ENCODE data around the gene BRICD5. TPM values are rescaled to one million over a fixed set of nuclear protein-coding genes. Genes with fewer than 3 reads are reported as not detected.

The BRICD5 gene
- total and polyA plus RNA-seq, 2 of the 13 experiments (the other 11 are each of a cell fraction or from before 2014, with no cell fraction given) = 1.6 to 5.8 TPM

- no peak for TF ChIP-seq ZFP91 (CRISPR knock-in tag; IDR thresholded peaks at IDR 0.05; ENCODE audit: borderline replicate concordance)
- peak; percentile 61 for TF ChIP-seq AGO2 (optimal IDR thresholded peaks at IDR 0.05; ENCODE audit: low read depth, low read length)
- intact Hi-C loops (cut with micrococcal nuclease; ENCODE audit: unreplicated experiment) = no loop called here
- ATAC-seq (no peak), FAIRE-seq (no peak), DNase-seq (ENCODE audit: low spot score) (no peak)
- in situ Hi-C loops (cut with HindIII; ENCODE audit: extremely low pct_ligation_motif_present, low pct_unique_long_range_greater_than_20kb) = no loop called here
- no peak overlapping the region for H3K4me3 ChIP-seq (replicated peaks in 1 of 3; ENCODE audit: insufficient read depth in 1 of 3, low read depth in 2 of 3, low read length in 3 of 3)
- no peaks in the 10 kb centered on the region for H3K79me2 ChIP-seq (ENCODE audit: insufficient read depth, low read length)
- H3K36me3 ChIP-seq (replicated peaks in 1 of 2; ENCODE audit: control insufficient read depth in 1 of 2, insufficient read depth in 2 of 2, low read length in 2 of 2) = peaks cover 22 to 39% of the 10 kb centered on the region in 2 experiments; a peak in 4 of 5 replicates
- no peaks in the 10 kb centered on the region for H3K27me3 ChIP-seq (ENCODE audit: control insufficient read depth in 1 of 2, insufficient read depth in 2 of 2, low read length in 2 of 2)
- no peak overlapping the region for H3K27ac ChIP-seq (ENCODE audit: extremely low read length, insufficient read depth, low read length)
- POLR2A ChIA-PET = no interaction called here
- H3K9me3 ChIP-seq (ENCODE audit: low read length) = no peaks in the 10 kb centered on the region
- no TSS peak for BruUV-seq (replicated peaks)
- H4K20me1 ChIP-seq (ENCODE audit: insufficient read depth, low read length) = 0 out of 2 replicates have a peak, but pooled peaks cover 2% of the 10 kb centered on the region
- H3K4me2 ChIP-seq (ENCODE audit: low read depth, low read length) = no peak overlapping the region
- WGBS (ENCODE audit: low lambda C conversion rate) = 93% methylated on average over 6 of the region's 28 CpGs
- no peak overlapping the region for H2AFZ ChIP-seq (ENCODE audit: low read length)
- no peak overlapping the region for H3K9ac ChIP-seq (ENCODE audit: insufficient read depth, low read depth, low read length)
- CTCF ChIA-PET (ENCODE audit: low intra/inter-chr PET ratio, low total read pairs) = no interaction called here
- H3K4me1 ChIP-seq (ENCODE audit: insufficient read depth, low read length) = peaks cover 16% of the 10 kb centered on the region
These were observed 22.5 kb upstream of the BRICD5 start for GRCh38 chr16:2233046-2233775.

GRCh38 chr16:2232094-2232990 lies 21.7 kb upstream of the BRICD5 start:
- no peak for DNase-seq (ENCODE audit: low spot score)
- Histone ChIP-seq H4K20me1 (ENCODE audit: insufficient read depth, low read length) (no peaks in the 10 kb centered on the region), H3K4me3 (replicated peaks in 1 of 3; ENCODE audit: insufficient read depth in 1 of 3, low read depth in 2 of 3, low read length in 3 of 3) (no peak overlapping the region), H3K36me3 (replicated peaks in 1 of 2; ENCODE audit: control insufficient read depth in 1 of 2, insufficient read depth in 2 of 2, low read length in 2 of 2) (peaks cover 23 to 43% of the 10 kb centered on the region in 2 experiments; a peak in 4 of 5 replicates), H2AFZ (ENCODE audit: low read length) (no peak overlapping the region), H3K79me2 (ENCODE audit: insufficient read depth, low read length) (no peaks in the 10 kb centered on the region), H3K27ac (ENCODE audit: extremely low read length, insufficient read depth, low read length) (no peak overlapping the region), H3K4me2 (ENCODE audit: low read depth, low read length) (no peak overlapping the region), H3K9ac (ENCODE audit: insufficient read depth, low read depth, low read length) (no peak overlapping the region), H3K27me3 (ENCODE audit: control insufficient read depth in 1 of 2, insufficient read depth in 2 of 2, low read length in 2 of 2) (no peaks in the 10 kb centered on the region), H3K9me3 (ENCODE audit: low read length) (no peaks in the 10 kb centered on the region), H3K4me1 (ENCODE audit: insufficient read depth, low read length) (peaks cover 7% of the 10 kb centered on the region; the same call in 1 of the 2 replicates)
- ChIA-PET CTCF (ENCODE audit: low intra/inter-chr PET ratio, low total read pairs) (no interaction called here), POLR2A (no interaction called here)
- FAIRE-seq = no peak
- in situ Hi-C loops (cut with HindIII; ENCODE audit: extremely low pct_ligation_motif_present, low pct_unique_long_range_greater_than_20kb) (no loop called here), intact Hi-C loops (cut with micrococcal nuclease; ENCODE audit: unreplicated experiment) (no loop called here)
- BruUV-seq (replicated peaks) = no TSS peak
- ATAC-seq = no peak
- TF ChIP-seq AGO2 (optimal IDR thresholded peaks at IDR 0.05; ENCODE audit: low read depth, low read length) = peak; percentile 76
- no peak for TF ChIP-seq ZNF749 (CRISPR knock-in tag; IDR thresholded peaks at IDR 0.05; ENCODE audit: borderline replicate concordance)
- peak; percentile 46; the same call in 1 of the 2 replicates for TF ChIP-seq RBFOX2 (IDR thresholded peaks at IDR 0.05; ENCODE audit: low read depth, low read length)
- 93% methylated on average over 19 of the region's 41 CpGs for WGBS (ENCODE audit: low lambda C conversion rate)
